Pancreas (tissue), 10 donors: Measurements from ENCODE around the gene SPP1. TPM values are rescaled to one million over a fixed set of nuclear protein-coding genes. Genes with fewer than 3 reads are reported as not detected.
A peak's percentile ranks its signal among the peaks of the same experiment; 100 is the strongest.

Source experiments
- ATAC-seq, 4 donors: fragments of 200-7000 bp; cut with Tn5 transposase; one replicate each; pipeline versions ENCODE4 v1.8.0 to v1.9.1; 2020; ENCODE audit warnings: mild to moderate bottlenecking in 4 of 4, moderate library complexity in 4 of 4
- DNase-seq, 6 donors: peaks; one replicate each; pipeline ENCODE4 v3.0.0-alpha.2; 2020
- FAIRE-seq: peaks from 2 replicates; lab custom pipeline; 2012; peaks lifted over from hg19 to GRCh38; lab: Jason Lieb, UNC
- H3K27ac ChIP-seq, 4 donors: fragments of 200-600 bp; sonication (generic); 1 replicate in 3 of 4; 2 replicates in 1 of 4; pipeline versions ENCODE4 v1.5.0 to v1.8.0; 2020
- H3K27me3 ChIP-seq, 4 donors: fragments of 200-600 bp; one replicate each; pipeline ENCODE4 v1.8.0; 2021
- H3K36me3 ChIP-seq, 3 donors: fragments of 200-600 bp; sonication (generic) in 1 of 3; one replicate each; pipeline versions ENCODE4 v1.5.0 to v1.8.0; 2020 to 2021
- H3K4me1 ChIP-seq, 3 donors: fragments of 200-600 bp; one replicate each; pipeline ENCODE4 v1.8.0; 2021
- H3K4me3 ChIP-seq, 4 donors: fragments of 200-600 bp; sonication (generic) in 2 of 4; one replicate each; pipeline versions ENCODE4 v1.5.0 to v1.8.0; 2020 to 2021
- H3K9me3 ChIP-seq, 4 donors: fragments of 200-600 bp; one replicate each; pipeline ENCODE4 v1.8.0; 2021
- WGBS, 2 donors: extraction: QIAGEN DNeasy Blood & Tissue Kit; methylation state at CpG; one replicate each; pipeline ENCODE4 v1.1.7; 2013; 5-methylcytosine and 5-hydroxymethylcytosine counted together
- intact Hi-C, 3 donors: fragments of 100-400 bp; cut with DNase I; formaldehyde crosslinking; loops; one replicate each; pipeline versions ENCODE4 v1.11.1 to v1.14.2; 2022
- polyA plus RNA-seq, 2 donors: library from polyadenylated mRNA; stranded (reverse); fragments of 200-250 nt; gene quantifications; one replicate each; pipeline ENCODE4 v1.2.3, GENCODE V29; 2013
- total RNA-seq, 6 donors: library from RNA; stranded (reverse); fragmentation: NEBNext Ultra II Directional in 4 of 6; extraction: Animal tissue kit (Norgen Biotek cat#: 25700) in 4 of 6; gene quantifications; one replicate each; pipeline versions ENCODE4 v1.2.1 to v1.2.4, GENCODE V29; 2021 to 2023
- TF ChIP-seq, protein P1 (sequence below), 4 donors: fragments of 200-600 bp; sonication (generic) in 3 of 4; IDR thresholded peaks; one replicate each; pipeline versions ENCODE4 v1.5.0 to v1.8.0; 2021; ENCODE audit warnings: antibody characterized with exemption in 4 of 4
- donor health status: healthy with polysubstance abuse.
- donor health status: DM: no; HTN: no; CAD: no; lungs with moderate emphysema.
- donor health status: DM: no; HTN: no; CAD: no.
- donor health status: control.
- donor health status: control.
- donor health status: Bipolar disorder and iron deficiency.
- donor health status: DM: yes; HTN: yes; CAD: no.
- donor health status: DM: no; HTN: no; CAD: no.
- donor health status: DM: no; HTN: no; CAD: no.
- donor health status: DM: yes; HTN: yes; CAD: no.

SPP1 gene
- total and polyA plus RNA-seq, 8 donors: 55.4 to 1,351 (median 166) TPM

DNA sequence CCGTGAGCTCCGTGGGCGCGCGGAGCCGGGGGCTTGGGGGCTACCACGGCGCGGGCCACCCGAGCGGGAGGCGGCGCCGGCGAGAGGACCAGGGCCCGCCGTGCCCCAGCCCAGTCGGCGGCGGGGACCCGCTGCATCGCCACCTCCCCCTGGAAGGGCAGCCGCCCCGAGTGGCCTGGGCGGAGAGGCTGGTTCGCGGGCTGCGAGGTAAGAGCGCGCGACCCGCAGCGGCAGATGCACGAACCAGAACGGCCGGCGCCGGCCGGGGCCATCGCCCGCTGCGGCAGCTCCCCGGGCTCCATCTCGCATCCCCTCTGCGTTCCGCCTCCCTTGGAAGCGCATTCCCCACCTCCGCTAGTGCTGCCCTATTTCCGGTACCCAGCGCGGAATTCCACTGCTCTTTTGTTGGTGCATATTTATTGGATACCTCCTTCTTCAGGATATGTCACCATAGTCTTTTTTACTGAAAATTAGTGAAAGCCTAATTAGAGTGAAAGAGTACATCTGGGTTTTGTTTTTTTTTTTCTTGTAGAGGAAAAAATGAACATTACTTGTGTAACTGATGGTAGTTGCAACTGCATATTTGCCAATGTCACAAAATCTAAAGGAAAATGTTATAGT, 32.7 kb downstream of the SPP1 start:
- no peaks in the 10 kb centered on the region for H3K27me3 ChIP-seq
- no peaks in the 10 kb centered on the region for H3K36me3 ChIP-seq
- H3K4me1 ChIP-seq: peaks cover 0 to 11% (median 0%) of the 10 kb centered on the region in 3 donors
- 0 to 1% methylated on average over 36 to 51 of the region's 51 CpGs for WGBS, 2 donors
- H3K9me3 ChIP-seq: no peaks in the 10 kb centered on the region
- ATAC-seq (peak; percentile 38 to 61 (median 60)), FAIRE-seq (no peak), DNase-seq (peak; percentile 20 to 75 (median 34))
- peak overlapping the region; percentile 66 to 83 (median 78) for H3K4me3 ChIP-seq
- H3K27ac ChIP-seq: peak overlapping the region in 3 of 4 donors; percentile 70 to 82 (median 73)
- TF ChIP-seq, protein P1, sequence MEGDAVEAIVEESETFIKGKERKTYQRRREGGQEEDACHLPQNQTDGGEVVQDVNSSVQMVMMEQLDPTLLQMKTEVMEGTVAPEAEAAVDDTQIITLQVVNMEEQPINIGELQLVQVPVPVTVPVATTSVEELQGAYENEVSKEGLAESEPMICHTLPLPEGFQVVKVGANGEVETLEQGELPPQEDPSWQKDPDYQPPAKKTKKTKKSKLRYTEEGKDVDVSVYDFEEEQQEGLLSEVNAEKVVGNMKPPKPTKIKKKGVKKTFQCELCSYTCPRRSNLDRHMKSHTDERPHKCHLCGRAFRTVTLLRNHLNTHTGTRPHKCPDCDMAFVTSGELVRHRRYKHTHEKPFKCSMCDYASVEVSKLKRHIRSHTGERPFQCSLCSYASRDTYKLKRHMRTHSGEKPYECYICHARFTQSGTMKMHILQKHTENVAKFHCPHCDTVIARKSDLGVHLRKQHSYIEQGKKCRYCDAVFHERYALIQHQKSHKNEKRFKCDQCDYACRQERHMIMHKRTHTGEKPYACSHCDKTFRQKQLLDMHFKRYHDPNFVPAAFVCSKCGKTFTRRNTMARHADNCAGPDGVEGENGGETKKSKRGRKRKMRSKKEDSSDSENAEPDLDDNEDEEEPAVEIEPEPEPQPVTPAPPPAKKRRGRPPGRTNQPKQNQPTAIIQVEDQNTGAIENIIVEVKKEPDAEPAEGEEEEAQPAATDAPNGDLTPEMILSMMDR (IDR thresholded peaks at IDR 0.05): no peak
- intact Hi-C loops: no loop called here

DNA sequence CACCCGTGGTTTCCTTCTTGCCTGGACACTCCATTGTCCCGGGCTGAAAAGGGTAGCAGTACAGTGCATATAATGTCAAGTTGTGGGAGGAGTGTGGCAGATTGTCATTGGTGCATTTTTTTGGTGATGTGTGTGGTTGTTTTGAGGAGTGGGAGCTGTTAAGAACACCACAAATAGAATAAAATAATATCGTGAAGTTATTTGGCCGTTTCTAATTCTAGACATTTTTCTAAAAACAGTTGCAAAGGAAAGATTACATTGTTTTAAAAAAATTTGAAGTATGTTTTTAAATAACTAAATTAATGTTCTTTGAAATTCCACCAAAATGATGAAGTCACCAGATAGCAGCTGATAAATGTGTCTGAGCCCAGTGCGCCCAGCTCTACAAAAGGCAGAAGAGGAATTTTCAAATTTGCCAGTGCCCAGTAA, 33.2 kb downstream of the SPP1 start:
- Histone ChIP-seq H3K4me3 (peak overlapping the region in 2 of 4 donors; percentile 83), H3K27me3 (no peaks in the 10 kb centered on the region), H3K36me3 (no peaks in the 10 kb centered on the region), H3K9me3 (no peaks in the 10 kb centered on the region), H3K4me1 (peaks cover 0 to 11% (median 0%) of the 10 kb centered on the region in 3 donors), H3K27ac (peak overlapping the region in 1 of 4 donors; percentile 82)
- intact Hi-C loops: no loop called here
- WGBS, 2 donors: 15 to 23% methylated on average over 5 of the region's 5 CpGs
- DNase-seq (no peak), FAIRE-seq (no peak), ATAC-seq (peak in 1 of 4 donors; percentile 7)
- TF ChIP-seq, protein P1 (IDR thresholded peaks at IDR 0.05): no peak

DNA sequence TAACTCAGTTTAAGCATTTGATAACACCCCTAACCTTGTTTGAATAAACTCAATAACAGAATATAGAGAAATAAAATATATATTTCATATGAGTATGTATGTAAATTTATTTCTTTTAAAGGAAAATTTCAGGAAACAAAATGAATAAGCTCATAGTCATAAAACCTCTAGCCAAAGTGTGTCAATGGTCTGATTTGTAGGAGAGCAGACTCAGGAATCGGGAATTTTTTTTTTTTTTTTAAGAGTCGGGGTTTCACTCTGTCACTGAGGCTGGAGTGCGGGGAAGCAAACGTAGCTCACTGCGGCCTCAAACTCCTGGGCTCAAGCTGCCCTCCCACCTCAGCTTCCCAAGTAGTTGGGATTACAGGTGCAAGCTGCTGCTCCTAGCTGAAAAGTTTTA, 34.4 kb downstream of the SPP1 start:
- no peak for DNase-seq
- H3K4me3 ChIP-seq: peak overlapping the region in 2 of 4 donors; percentile 2 to 83
- H3K9me3 ChIP-seq: no peaks in the 10 kb centered on the region
- H3K27ac ChIP-seq: peak overlapping the region in 1 of 4 donors; percentile 15
- WGBS, 2 donors: 66 to 68% methylated on average over 5 of the region's 5 CpGs
- no peak for ATAC-seq
- no peaks in the 10 kb centered on the region for H3K27me3 ChIP-seq
- TF ChIP-seq, protein P1 (IDR thresholded peaks at IDR 0.05): no peak
- peaks cover 0 to 11% (median 0%) of the 10 kb centered on the region in 3 donors for H3K4me1 ChIP-seq
- no peaks in the 10 kb centered on the region for H3K36me3 ChIP-seq
- no peak for FAIRE-seq
- intact Hi-C loops: no loop called here

DNA sequence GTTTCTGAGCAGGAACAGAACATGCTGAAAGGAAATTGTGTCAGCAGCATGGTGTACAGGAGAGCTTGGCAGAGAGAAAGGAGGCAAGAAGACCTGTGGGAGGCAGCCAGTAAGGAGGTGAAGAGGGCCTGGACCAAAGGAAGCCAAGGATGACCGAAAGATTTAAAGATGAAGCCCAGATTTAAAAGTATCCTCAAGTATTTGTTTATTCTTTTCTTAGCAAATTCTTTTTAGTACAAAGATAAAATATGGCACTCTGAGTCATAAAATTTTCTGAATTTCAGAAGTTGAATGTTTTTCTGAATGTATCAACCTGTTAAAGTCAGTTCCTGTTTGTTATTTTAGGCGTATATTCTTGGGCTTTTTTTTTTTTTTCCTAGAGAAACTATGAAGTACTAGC, 35.5 kb downstream of the SPP1 start:
- peaks cover 0 to 11% (median 0%) of the 10 kb centered on the region in 3 donors for H3K4me1 ChIP-seq
- H3K27me3 ChIP-seq: no peaks in the 10 kb centered on the region
- WGBS, 2 donors: 46 to 61% methylated on average over 2 of the region's 2 CpGs
- TF ChIP-seq, protein P1 (IDR thresholded peaks at IDR 0.05): no peak
- intact Hi-C loops: no loop called here
- ATAC-seq: no peak
- no peak for FAIRE-seq
- no peak for DNase-seq
- H3K9me3 ChIP-seq: no peaks in the 10 kb centered on the region
- no peaks in the 10 kb centered on the region for H3K36me3 ChIP-seq
- H3K4me3 ChIP-seq: no peak overlapping the region
- no peak overlapping the region for H3K27ac ChIP-seq

DNA sequence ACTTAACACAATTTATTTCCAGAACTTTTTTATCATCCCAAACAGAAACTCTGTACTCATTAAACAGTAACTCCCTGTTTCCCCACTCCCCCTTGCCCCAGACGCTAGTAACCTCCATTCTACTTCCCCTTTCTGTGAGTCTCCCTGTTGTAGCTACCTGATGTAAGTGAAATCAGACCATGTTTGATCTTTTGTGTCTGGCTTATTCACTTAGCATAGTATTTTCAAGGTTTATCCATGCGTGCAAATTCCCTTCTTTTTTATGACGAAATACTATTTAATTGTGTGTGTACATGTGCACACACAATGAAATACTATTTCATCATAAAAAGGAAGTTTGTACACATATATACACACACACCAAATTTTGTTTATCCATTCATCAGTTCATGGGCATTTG, 37.1 kb downstream of the SPP1 start:
- ATAC-seq (no peak), FAIRE-seq (no peak), DNase-seq (no peak)
- Histone ChIP-seq H3K27ac (no peak overlapping the region), H3K36me3 (no peaks in the 10 kb centered on the region), H3K9me3 (no peaks in the 10 kb centered on the region), H3K4me3 (no peak overlapping the region), H3K4me1 (peaks cover 0 to 11% (median 0%) of the 10 kb centered on the region in 3 donors), H3K27me3 (no peaks in the 10 kb centered on the region)
- intact Hi-C loops: no loop called here
- TF ChIP-seq, protein P1 (IDR thresholded peaks at IDR 0.05): no peak
- WGBS, 2 donors: 74 to 77% methylated on average over 3 of the region's 3 CpGs
